HEK293 (cell line): ENCODE measurements around the gene PATE3.

ENCODE experiments used
- CTCF ChIA-PET: fragments of 350-600 bp; formaldehyde crosslinking; extraction: SDS; loops from one replicate; lab custom pipeline; 2021; ENCODE audit warnings: antibody characterized with exemption; lab: Yijun Ruan, JAX
- POLR2A ChIA-PET: fragments of 300-600 bp; formaldehyde crosslinking; extraction: SDS; loops from one replicate; lab custom pipeline; 2020; ENCODE audit warnings: antibody characterized with exemption, inconsistent platforms; lab: Yijun Ruan, JAX
- H3K27ac ChIP-seq: fragments of 200-500 bp; sonication (Bioruptor generic); 2 replicates; pipeline ENCODE4 v1.5.1; 2014; ENCODE audit warnings: low read depth, low read length, control low read depth, inconsistent platforms; ENCODE audit errors: extremely low read depth
- H3K36me3 ChIP-seq, 2 experiments: fragments of 200-500 bp in 1 of 2; sonication (Bioruptor generic) in 1 of 2; 1 replicate in 1 of 2; 2 replicates in 1 of 2; pipeline ENCODE4 v1.5.1; 2014 to 2017; ENCODE audit warnings: inconsistent platforms in 2 of 2, low read length in 2 of 2; ENCODE audit not compliant: control insufficient read depth in 2 of 2, insufficient read depth in 1 of 2
- H3K4me1 ChIP-seq: fragments of 200-500 bp; sonication (Bioruptor generic); 2 replicates; pipeline ENCODE4 v1.5.1; 2014; ENCODE audit warnings: mild to moderate bottlenecking, low read length, inconsistent platforms; ENCODE audit not compliant: control insufficient read depth, insufficient read depth
- H3K4me3 ChIP-seq: 2 replicates; pipeline ENCODE4 v1.5.1; 2011; ENCODE audit warnings: low read depth, mild to moderate bottlenecking, control low read depth, low read length, moderate library complexity
- H3K9me3 ChIP-seq: fragments of 200-500 bp; sonication (Bioruptor generic); 2 replicates; pipeline ENCODE4 v1.5.1; 2014; ENCODE audit warnings: low read depth, low read length, inconsistent platforms; ENCODE audit not compliant: control insufficient read depth, insufficient read depth
- GLI2 ChIP-seq: fragments of 450-650 bp; formaldehyde crosslinking; IDR thresholded peaks from 2 replicates; pipeline ENCODE4; 2017; ENCODE audit warnings: missing biosample characterization, missing genetic modification characterization, low read depth, borderline replicate concordance
- KLF10 ChIP-seq: fragments of 450-650 bp; IDR thresholded peaks from 2 replicates; pipeline ENCODE4 v1.5.1; 2018; ENCODE audit warnings: missing biosample characterization, mild to moderate bottlenecking, missing genetic modification characterization
- KLF16 ChIP-seq: fragments of 450-650 bp; formaldehyde crosslinking; IDR thresholded peaks from 2 replicates; pipeline ENCODE4 v1.5.1; 2017; ENCODE audit warnings: missing biosample characterization, missing genetic modification characterization
- PRDM2 ChIP-seq: fragments of 450-650 bp; formaldehyde crosslinking; IDR thresholded peaks from 2 replicates; pipeline ENCODE4 v1.5.1; 2016; ENCODE audit warnings: missing biosample characterization, missing genetic modification characterization, borderline replicate concordance
- YY1 ChIP-seq: fragments of 450-650 bp; formaldehyde crosslinking; IDR thresholded peaks from 2 replicates; pipeline ENCODE4 v1.5.1; 2018; ENCODE audit warnings: missing biosample characterization, missing genetic modification characterization
- ZBTB17 ChIP-seq: fragments of 450-650 bp; formaldehyde crosslinking; IDR thresholded peaks from 2 replicates; pipeline ENCODE4 v1.5.1; 2016; ENCODE audit warnings: missing biosample characterization, missing genetic modification characterization
- ZNF133 ChIP-seq: fragments of 450-650 bp; formaldehyde crosslinking; IDR thresholded peaks from 2 replicates; pipeline ENCODE4 v1.5.1; 2016; ENCODE audit warnings: missing biosample characterization, missing genetic modification characterization
- ZNF211 ChIP-seq: fragments of 450-650 bp; formaldehyde crosslinking; IDR thresholded peaks from 2 replicates; pipeline ENCODE4 v1.5.1; 2016; ENCODE audit warnings: low read depth, missing biosample characterization, missing genetic modification characterization
- ZNF449 ChIP-seq: fragments of 450-650 bp; formaldehyde crosslinking; IDR thresholded peaks from 2 replicates; pipeline ENCODE4 v1.5.1; 2017; ENCODE audit warnings: missing biosample characterization, mild to moderate bottlenecking, missing genetic modification characterization, moderate library complexity
- ZNF549 ChIP-seq: fragments of 450-650 bp; IDR thresholded peaks from 2 replicates; pipeline ENCODE4 v1.5.1; 2018; ENCODE audit warnings: missing biosample characterization, missing genetic modification characterization, mild to moderate bottlenecking, inconsistent platforms, moderate library complexity
- ZNF629 ChIP-seq: fragments of 450-650 bp; formaldehyde crosslinking; IDR thresholded peaks from 2 replicates; pipeline ENCODE4 v1.5.1; 2017; ENCODE audit warnings: missing biosample characterization, missing genetic modification characterization
- ZNF747 ChIP-seq: fragments of 450-650 bp; formaldehyde crosslinking; IDR thresholded peaks from 2 replicates; pipeline ENCODE4 v1.5.1; 2016; ENCODE audit warnings: missing biosample characterization, missing genetic modification characterization
- TF ChIP-seq, protein P1 (sequence below): fragments of 450-650 bp; formaldehyde crosslinking; IDR thresholded peaks from 2 replicates; pipeline ENCODE4 v1.5.1; 2016; ENCODE audit warnings: missing biosample characterization, missing genetic modification characterization, low read depth
- TF ChIP-seq, protein P2 (sequence below): fragments of 450-650 bp; IDR thresholded peaks from 2 replicates; pipeline ENCODE4 v1.5.1; 2018; ENCODE audit warnings: missing biosample characterization, missing genetic modification characterization

Gene PATE3

GRCh38 chr11:125766251-125766650, 21.7 kb upstream of the PATE3 start (continued):
- TF ChIP-seq PRDM2 (no peak), GLI2 (tag by site-specific recombination) (no peak)
- TF ChIP-seq, all 188 proteins: peak for 0

DNA sequence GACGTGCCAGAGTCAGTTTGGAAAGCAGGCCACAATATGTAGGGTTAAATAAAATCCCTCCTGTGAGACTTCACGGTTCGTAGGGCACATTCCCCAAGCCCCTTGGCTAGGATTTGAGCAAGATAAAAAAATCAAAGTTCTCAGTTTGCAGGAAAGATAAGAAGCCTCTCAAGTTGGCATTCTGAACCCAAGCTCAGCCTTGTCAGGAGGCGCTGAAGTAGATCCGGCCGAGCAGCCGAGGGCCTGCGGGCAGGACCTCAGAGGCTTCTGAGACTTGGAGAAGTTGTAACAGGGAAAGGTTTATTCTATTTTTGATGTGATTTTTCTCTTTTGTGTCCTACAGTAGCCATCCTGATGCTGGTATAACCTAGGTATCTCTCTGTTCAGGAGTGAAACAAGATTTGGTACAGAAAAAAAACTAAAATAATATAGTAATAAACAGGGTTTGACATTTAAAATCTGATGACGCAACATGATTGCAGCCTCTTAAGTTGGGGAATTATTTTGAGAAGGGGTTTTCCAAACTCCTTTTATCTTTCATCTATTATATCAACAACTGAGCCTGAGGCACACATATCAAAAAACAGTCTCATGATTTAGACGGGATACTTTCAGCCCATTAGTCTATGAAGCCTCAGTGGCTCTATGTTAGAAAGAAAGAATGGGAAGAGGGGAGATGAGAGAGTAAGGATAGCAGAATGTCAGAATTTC, 19.4 kb upstream of the PATE3 start:
- TF ChIP-seq ZNF133 (no peak), ZBTB17 (tag by site-specific recombination) (no peak), ZNF747 (no peak), ZNF211 (tag by site-specific recombination) (no peak), KLF16 (tag by site-specific recombination) (no peak), YY1 (tag by site-specific recombination) (no peak), KLF10 (tag by site-specific recombination) (no peak), ZNF449 (no peak), ZNF629 (tag by site-specific recombination) (no peak), ZNF549 (tag by site-specific recombination) (no peak)
- TF ChIP-seq, protein P1, sequence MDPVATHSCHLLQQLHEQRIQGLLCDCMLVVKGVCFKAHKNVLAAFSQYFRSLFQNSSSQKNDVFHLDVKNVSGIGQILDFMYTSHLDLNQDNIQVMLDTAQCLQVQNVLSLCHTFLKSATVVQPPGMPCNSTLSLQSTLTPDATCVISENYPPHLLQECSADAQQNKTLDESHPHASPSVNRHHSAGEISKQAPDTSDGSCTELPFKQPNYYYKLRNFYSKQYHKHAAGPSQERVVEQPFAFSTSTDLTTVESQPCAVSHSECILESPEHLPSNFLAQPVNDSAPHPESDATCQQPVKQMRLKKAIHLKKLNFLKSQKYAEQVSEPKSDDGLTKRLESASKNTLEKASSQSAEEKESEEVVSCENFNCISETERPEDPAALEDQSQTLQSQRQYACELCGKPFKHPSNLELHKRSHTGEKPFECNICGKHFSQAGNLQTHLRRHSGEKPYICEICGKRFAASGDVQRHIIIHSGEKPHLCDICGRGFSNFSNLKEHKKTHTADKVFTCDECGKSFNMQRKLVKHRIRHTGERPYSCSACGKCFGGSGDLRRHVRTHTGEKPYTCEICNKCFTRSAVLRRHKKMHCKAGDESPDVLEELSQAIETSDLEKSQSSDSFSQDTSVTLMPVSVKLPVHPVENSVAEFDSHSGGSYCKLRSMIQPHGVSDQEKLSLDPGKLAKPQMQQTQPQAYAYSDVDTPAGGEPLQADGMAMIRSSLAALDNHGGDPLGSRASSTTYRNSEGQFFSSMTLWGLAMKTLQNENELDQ = no peak
- TF ChIP-seq, protein P2, sequence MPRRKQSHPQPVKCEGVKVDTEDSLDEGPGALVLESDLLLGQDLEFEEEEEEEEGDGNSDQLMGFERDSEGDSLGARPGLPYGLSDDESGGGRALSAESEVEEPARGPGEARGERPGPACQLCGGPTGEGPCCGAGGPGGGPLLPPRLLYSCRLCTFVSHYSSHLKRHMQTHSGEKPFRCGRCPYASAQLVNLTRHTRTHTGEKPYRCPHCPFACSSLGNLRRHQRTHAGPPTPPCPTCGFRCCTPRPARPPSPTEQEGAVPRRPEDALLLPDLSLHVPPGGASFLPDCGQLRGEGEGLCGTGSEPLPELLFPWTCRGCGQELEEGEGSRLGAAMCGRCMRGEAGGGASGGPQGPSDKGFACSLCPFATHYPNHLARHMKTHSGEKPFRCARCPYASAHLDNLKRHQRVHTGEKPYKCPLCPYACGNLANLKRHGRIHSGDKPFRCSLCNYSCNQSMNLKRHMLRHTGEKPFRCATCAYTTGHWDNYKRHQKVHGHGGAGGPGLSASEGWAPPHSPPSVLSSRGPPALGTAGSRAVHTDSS = no peak
- POLR2A ChIA-PET = no interaction called here
- Histone ChIP-seq H3K4me1 (no peaks in the 10 kb centered on the region), H3K9me3 (no peaks in the 10 kb centered on the region), H3K36me3 (no peaks in the 10 kb centered on the region), H3K27ac (no peak overlapping the region), H3K4me3 (no peak overlapping the region)
- CTCF ChIA-PET = no interaction called here
